Fibroblast of skin of right biceps (primary cell): ENCODE data around the gene HOXD3.

Source experiments
- DNase-seq: peaks from one replicate; pipeline ENCODE4 v3.0.0-alpha.2; 2013

Gene HOXD3

DNA sequence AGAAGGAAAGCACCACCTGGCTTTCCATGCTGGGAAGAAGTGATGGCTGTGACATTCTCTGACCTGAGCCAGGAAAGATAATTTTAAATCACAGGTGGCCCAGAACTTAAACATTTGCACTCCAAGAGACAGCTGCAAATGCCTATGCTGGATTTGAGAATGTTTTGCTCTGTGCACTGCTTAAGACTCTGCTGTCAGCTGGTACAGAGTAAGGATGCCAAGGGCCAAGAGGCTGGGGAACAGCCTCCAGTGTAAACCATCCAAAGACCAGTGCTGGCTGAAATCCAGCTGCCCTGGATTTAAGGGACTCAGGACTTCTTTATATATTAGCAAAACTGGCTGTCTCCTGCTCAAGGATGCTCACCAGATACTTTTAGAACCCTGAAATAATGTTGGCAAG lies 23.7 kb upstream of the HOXD3 start:
- DNase-seq = no peak

DNA sequence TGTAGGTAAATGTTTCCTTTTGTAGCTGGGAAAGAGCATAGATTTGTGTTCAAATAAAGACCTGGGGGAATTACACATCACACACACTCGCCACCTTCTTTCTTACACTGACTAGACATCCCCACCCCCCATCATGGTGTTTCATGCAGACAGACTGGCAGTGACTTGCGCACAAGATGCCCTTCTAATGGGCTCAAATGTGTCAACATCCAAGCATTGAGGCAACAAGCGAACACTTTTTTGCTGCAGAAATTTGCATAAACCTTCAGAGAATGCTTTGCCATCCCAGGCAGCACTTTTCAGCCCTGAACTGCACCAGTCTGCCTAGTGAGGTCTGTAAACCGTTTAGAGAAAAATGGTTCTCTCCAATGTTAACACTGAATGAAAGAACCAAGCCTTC lies 23.1 kb upstream of the HOXD3 start:
- no peak for DNase-seq

DNA sequence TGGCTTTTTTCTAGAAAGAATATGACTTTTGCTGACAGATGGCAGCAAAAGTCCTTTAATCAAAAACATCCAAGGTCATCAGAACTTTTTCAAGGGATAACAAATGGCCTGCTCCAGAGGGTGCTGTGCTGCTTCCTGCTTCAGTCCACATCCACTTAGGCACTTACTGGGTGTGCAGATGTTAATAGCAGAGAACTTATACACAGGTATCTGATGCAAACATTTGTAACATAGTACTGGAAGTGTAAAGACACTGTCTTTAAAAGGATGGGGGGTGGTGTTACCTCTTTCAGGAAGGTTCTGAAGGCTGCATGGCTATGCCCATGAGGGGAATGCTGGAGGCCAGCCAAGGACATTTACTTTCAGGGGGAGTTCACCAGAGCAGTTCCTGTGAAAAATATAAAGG lies 22.1 kb upstream of the HOXD3 start:
- DNase-seq = peak; percentile 80

DNA sequence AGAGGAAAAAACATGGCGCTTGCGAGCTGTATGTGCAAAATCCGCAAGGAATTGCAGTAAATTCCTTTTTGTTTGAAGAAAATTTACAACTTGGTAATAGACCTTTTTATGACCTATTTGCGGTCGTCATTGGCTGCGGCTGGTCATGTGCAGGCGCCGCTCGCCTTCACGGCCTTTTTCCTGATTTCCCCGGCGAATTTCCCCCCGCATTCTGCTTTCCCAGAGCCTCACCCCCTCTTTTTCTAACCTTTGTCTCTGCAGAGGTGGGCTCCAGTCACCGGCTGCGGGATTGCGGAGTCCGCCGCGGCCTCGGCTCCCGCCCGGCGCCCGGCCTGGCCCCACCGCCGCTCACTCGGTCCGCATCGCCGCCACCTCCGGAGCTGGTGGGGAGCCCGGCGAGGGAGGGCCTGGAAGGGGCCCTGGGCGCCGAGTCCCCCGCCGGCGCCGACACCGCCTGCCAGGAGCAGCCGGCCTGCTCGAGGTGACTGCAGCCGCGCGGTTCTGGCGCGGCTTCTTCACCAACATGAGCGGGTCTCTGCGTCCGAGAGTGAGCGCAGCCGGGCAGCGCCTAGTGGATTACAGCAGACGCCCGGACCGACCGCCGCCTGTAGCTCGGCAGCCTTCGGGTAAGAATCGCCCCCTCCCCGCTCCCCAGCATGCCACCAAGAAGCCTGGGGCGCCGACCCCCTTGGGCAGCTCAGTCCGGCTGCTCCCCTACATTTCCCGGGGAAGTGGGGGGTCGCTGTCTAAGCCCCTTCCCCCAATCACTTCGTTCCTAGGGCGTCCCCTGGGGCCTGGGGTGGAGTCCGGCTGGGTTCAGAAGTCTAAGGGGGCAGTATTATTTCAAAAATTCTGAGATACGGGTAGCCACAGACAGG lies 20.5 kb upstream of the HOXD3 start:
- DNase-seq = peak; percentile 83

DNA sequence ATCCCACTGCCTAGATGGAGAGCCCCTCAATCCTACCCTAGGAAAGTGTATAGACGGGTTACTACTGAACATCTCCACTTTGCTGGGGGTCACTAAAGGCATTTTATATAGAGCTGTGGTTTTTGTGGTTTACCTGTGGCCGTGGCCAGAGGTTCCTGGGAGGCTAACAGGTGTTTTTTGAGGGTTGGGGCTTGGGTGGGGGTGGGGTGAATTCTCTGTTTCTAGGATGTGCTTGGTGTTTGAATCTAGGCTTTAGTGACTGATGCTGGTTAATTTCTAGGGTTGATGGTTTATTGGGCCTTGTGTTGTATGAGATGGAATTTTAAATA lies 19.9 kb upstream of the HOXD3 start:
- no peak for DNase-seq

DNA sequence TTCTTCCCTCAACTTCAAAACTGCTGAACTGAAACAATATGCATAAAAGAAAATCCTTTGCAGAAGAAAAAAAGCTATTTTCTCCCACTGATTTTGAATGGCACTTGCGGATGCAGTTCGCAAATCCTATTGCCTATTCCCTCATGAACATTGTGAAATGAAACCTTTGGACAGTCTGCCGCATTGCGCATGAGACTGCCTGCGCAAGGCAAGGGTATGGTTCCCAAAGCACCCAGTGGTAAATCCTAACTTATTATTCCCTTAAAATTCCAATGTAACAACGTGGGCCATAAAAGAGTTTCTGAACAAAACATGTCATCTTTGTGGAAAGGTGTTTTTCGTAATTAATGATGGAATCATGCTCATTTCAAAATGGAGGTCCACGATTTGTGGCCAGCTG lies 19.2 kb upstream of the HOXD3 start:
- DNase-seq = no peak

DNA sequence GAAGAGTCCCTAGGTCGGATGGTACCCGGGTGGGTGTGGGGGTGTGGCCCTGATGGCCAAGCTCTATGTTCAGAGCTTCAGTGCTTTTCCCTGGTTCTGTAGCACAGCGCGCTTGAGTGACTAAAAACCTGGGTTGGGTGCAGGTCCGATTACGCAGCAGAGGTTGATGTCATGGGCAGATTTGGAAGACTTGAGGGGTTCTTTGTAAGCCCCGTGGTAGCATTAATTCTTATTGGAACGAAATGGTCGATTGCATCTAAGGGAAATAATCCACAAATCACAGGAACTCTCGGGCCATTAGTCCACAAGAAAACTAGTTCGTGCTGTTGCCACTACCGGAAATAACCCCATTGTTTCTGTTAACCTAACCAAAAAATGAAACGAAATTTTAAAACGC lies 18.6 kb upstream of the HOXD3 start:
- peak; percentile 71 for DNase-seq

DNA sequence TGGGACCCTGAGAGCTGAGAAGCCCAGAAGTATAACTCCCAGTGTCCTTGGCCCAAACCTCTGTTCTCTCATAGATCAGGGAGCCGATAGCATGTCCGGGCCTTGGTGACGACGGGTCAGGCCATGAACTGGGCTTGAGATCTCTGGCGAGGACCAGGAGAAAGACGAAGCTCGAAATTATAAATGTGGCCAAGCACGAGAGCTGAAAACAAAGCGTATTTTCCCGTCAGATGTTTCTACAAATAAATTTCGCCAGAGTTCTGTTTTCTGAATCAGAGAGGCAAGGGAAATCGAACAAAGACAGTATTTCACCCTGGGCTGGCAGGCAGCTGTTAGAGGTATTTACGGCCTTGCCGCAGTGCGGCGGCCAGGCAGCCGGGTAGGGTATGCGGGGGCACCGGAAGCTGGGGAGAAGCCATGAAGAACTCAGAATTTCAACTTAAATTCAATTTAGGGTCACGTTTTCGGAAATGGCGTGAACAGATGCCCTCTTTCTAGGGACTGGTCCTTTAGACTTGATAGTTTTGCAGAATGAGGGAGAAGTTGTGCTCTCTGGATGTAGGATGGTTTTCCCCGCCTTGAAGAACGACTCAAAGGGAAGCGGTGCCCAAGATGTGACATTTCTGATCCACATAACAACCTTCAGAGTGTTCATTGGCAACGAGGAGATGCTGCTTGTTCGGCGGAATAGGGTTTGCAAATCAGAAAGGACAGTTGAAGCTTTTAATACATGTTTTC lies 18.0 kb upstream of the HOXD3 start:
- peak; percentile 65 for DNase-seq

DNA sequence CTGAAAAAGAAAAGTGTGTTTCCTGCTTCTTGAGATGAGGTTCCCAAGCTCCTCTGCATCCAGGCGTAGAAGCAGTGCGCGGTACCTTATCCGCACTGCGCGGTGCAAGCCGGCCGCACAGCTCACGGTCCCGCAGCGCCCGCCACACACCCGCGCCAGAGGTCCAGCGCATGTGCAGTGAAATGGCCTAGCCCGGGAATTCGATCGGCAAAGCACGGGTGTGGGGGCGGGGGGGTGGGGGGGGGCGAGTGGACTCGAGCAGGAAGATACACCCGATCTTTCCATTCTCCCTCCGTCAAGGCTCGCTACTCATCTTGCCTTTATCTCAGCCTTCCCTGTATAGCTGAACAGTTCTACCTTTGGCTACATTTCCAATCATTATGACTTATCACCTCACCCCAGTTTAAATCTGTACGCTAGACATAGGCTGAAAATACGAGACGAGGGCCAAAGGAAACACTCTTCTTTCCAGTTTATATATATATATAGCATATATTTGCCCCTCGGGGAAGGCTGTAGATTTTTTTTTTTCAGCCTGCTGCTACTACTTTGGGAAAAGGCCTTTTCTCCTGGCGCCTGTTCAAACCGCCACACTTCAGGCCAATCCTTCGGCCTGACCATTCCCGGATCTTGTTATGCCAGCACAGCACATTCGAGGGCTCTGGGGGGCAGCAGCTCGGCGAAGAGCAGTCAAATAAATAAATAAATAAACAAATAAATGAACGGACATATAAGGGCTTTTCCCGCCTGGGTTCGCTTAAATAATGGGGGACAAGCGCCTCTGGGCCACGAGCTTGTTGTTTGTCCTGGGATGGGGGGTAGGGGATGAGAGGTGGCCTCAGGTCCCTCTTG lies 17.2 kb upstream of the HOXD3 start:
- peak; percentile 83 for DNase-seq

DNA sequence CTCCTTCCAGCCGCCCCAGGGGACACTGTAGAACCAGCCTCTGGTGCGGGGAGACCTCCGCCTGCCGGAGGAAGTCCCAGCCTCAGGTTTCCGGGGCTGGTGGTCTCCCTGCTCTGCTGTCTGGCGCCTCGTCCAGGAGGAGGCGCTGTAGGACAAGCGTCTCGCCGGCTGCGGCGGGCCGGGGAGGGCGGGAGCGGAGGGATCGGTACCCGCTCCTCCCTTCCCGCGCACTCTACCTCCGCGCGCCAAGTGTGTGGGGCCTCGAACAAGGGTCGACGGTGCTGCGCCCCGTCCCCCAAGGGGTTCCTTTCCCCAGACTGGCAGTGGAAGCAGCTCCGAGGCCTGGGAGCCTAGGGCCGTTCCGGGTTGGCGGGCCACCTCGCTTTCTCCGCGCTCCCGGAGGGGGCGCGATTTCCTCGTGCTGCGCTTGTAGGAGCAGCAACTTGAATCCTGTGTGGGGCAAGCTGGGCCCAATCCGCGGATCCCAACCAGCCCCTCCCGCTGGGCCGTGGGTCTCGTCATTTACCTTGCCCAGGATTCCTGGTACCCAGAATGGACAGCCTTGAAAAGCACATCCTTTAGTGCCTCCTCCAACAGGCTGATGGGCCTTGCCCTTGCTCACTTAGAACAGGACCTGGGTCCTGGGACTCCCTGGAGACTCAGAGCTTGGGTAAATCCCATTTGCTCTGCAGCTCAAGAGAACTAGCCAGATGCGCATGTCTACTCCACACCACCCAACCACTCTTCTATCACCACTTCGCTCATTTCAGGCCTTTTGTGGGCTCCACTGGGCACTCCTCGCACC lies 16.4 kb upstream of the HOXD3 start:
- DNase-seq = peak; percentile 87

DNA sequence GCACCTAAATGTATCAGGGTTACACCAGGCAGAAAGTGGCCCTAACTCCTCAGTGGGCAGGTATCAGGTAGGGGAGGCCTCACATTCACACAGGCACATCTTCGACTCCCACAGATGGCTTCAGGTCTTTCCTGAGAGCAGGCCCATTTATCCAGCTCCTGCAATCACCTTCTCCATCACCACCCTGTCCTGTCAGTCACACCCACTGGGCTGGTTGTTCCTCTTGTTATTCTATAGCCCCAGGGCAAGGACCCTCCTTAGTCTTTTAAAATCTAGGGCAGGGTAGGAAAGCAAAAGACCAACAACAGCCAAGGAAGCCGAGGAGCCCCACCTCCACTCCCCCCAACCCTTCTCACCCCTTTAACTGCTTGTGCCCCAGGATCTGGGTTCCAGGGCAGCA lies 14.8 kb upstream of the HOXD3 start:
- DNase-seq = no peak

DNA sequence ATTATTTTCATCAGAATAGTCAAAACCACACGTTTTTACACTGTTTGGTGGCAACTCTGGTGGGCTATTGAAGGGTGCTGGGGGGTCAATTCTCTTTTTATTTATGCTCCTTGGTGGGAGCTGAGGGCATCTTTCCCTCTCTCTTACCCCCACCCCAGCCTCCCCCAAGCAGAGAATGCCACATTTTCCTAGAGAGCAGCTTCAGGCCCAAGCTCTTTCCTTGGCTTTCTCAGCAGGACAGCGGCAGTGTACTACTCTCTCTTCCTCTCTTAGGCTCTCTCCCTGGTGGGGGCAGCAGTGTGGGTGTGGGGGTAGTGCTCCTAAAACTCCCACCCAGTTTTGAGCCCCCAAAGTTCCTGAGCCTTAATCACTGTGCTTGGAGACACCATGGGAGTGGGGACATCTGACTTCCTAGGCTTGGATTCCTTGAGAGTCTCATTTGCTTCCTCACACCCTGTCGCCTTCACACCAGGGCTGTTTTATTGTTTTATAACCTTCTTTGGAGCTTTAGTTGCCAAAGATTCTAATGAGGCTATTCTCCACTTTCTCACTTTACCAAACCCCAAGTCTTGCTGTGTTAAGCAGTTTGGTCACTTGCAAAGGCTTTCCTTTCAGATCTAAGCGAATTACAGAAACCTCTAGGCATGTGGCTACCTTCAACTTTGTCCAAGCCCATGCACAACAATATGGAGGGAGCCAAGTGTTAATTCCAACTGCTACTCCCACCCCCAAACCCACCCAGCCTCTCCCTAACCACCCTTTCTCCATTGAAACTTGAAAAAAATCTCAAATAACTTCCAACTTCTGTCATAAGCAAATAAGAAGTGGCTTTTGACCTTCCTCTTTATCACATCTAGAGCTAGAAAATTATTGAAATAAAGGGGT lies 11.8 kb upstream of the HOXD3 start:
- no peak for DNase-seq

DNA sequence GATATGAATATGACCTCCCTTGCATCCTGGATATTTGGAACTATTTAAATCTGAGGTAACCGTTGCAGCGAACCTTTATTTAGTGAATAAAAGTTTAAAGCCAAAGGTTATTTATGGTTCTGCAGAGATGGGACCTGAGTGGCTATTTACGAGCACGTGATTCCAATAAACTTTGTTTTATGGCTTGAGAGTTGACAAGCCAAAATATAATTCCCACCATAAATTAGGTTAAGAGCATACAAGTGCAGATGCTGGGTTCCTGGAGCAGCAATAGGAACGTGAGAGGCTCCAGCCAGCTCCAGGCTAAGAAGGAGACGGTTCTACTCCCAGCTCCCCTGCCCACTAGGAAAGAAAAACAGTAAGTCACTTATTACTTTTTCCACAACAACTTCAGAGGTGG lies 11.0 kb upstream of the HOXD3 start:
- no peak for DNase-seq

DNA sequence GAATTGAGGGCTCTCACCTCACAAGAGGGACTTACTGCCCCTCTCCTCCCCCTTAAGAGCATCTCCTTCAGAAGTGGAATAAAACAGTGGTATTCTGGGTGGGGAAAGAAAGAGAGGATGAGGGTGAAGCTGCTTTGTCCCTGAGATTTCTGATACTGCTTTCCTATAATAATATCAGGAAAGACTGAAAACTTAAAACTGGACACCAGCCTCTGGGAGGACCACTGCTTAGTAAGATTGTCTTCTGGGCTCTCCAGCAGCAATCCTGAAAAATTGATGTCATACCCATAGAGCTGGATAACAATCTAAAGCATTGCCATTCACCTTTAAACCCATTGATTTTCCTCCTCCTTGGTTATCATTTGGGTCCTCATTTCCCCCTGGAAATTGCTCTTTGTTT lies 10.5 kb upstream of the HOXD3 start:
- no peak for DNase-seq

DNA sequence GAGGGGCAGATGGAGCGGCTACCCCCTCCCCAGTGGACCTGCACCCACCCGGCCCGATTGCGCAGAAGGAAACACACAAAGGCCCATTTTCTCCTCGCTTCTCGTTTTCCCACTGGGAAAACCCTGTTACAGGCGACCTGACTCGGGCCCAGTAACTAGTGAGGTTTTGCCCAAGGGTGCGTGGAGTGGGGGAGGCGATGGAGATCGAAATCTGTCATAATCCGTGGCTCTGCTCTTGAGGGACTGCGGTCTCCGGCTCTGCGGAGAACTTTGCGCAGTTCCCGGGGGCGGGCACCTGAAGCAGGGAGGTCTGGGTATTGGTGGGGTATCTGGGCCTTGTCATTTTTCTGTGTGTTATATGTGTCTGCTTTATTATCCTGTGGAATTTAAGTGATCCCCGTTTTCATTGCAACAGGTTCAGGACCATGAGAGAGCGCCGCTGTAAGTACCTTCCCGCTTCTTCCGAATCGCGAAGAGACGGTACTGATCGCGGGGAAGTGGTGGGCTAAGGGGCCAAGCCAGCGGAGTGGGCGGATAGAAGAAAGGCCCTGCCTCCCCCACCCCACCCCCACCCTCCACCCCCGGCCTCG lies 9.8 kb upstream of the HOXD3 start:
- DNase-seq = no peak

DNA sequence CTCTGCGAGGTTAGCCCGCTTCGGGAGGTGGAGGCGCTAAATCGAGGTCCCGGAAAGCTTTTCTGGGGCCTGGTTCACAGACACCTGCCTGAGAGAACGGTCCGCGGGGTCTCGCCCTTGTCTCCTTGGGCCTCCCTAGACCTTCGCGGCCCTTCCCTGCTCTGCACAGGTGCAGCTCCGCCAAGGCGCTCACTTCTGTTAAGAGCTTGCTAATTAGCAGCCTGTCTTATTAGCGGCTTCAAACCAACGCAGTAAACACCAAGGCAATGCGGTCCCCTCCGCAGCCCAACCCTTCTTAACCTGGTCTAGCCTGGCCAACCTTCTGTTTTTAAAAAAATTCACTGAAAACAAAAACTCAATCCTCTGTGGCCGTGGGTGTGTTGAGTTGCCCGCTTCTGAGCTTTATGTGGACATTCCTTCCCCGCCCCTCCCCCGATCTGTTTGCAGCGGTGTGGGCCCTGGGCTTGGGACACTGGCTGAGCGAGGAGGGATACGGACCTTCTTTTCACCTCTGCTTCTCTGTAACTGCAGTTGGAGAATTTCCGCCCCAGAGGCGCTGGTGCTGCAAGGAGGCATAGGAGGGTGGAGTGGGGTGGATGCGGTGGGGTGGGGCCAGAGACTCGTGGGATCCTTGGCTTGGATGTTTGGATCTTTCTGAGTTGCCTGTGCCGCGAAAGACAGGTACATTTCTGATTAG lies 9.2 kb upstream of the HOXD3 start:
- peak; percentile 53 for DNase-seq

DNA sequence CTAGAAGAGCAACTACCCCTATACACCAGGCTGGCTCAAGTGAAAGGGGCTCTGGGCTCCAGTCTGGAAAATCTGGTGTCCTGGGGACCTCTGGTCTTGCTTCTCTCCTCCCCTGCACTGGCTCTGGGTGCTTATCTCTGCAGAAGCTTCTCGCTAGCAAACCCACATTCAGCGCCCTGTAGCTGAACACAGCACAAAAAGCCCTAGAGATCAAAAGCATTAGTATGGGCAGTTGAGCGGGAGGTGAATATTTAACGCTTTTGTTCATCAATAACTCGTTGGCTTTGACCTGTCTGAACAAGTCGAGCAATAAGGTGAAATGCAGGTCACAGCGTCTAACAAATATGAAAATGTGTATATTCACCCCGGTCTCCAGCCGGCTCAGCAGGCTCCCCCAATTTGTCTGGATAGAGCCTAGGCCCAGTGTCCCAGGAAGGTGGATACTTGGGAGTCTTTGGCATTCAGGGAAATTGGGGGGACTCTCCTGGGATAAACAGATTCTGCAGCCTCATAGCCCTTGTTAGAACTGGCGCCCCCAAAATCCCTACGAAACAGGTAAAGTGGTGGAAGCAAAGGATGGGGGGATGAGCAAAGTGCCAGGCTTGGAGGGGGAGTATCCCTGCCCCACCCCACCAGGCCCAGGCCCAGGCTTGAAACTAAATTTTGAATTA lies 8.2 kb upstream of the HOXD3 start:
- DNase-seq = no peak

DNA sequence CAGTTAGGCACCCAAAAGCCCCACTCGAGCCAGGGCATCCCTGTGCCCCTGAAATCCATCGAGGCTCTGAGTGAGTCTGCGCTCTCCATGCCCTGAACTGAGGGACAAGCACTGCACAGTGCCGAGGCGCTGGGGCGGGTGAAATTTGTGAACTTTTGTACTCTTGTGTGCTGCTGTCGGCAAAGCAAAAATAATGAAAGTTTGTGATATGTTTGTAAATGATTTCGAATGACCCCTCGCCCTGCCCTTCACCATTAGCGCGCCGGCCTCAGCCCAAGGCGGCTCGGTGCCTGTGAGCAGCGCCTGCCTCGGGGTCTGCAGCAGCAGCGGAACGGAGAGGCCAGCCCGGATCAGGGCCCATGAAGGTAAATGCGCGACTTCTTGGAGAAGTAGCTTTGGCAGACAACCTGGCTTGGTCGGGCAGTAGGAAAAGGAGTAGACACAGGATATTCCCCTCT lies 7.6 kb upstream of the HOXD3 start:
- no peak for DNase-seq

DNA sequence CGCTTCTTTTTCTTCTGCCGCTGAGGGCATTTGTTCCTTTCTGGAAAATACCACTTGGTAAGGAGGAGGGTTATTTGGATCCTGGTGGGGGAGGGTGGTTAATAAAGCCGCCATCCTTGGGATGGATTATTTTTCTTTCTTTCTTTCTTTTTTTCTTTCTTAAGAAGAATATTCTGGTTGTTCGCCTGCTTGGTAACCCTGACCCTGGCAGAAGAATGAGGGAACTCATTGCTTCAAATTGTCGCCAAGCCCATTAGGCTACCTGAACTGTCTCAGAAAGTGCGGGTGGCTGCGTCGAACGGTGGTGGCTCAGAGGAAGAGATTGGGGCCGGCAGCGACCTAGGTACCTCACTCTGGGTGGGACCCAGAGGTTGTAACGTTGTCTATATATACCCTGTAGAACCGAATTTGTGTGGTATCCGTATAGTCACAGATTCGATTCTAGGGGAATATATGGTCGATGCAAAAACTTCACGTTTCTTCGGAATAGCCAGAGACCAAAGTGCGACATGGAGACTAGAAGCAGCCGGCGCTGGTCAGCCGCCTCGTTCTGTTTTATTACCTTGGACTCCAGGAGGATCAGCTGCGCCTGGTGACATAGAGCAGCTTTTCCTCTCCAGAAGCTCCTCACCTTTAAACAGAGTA lies 7.0 kb upstream of the HOXD3 start:
- no peak for DNase-seq
